GM12864 (cell line): ENCODE measurements around the gene S100G.
"Not testable (repeated sequence)": the region's sequence is repeated elsewhere in the genome, so short reads cannot be mapped to it uniquely, and the experiment has no call there.

Experiments
- DNase-seq: peaks from one replicate; pipeline ENCODE4 v3.0.0-alpha.2; 2011; ENCODE audit warnings: low read depth
- H3K4me3 ChIP-seq: 2 replicates; pipeline ENCODE4 v1.5.1; 2011; ENCODE audit warnings: mild to moderate bottlenecking, low read depth, low read length, control low read depth
- TF ChIP-seq, protein P1 (sequence below): IDR thresholded peaks from 2 replicates; pipeline ENCODE4 v1.5.1; 2011; ENCODE audit warnings: low read depth, mild to moderate bottlenecking, moderate library complexity, low read length, control low read depth, inconsistent platforms; ENCODE audit errors: missing control alignments

The S100G gene, protein sequence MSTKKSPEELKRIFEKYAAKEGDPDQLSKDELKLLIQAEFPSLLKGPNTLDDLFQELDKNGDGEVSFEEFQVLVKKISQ

GRCh38 chrX:16649858-16650257 lies at the start of gene S100G:
S100G (plus strand) TSS chrX:16650158; CDS start chrX:16651007, 849 bp downstream.
- no peak within 1 kb of the TSS for H3K4me3 ChIP-seq
- TF ChIP-seq, protein P1, sequence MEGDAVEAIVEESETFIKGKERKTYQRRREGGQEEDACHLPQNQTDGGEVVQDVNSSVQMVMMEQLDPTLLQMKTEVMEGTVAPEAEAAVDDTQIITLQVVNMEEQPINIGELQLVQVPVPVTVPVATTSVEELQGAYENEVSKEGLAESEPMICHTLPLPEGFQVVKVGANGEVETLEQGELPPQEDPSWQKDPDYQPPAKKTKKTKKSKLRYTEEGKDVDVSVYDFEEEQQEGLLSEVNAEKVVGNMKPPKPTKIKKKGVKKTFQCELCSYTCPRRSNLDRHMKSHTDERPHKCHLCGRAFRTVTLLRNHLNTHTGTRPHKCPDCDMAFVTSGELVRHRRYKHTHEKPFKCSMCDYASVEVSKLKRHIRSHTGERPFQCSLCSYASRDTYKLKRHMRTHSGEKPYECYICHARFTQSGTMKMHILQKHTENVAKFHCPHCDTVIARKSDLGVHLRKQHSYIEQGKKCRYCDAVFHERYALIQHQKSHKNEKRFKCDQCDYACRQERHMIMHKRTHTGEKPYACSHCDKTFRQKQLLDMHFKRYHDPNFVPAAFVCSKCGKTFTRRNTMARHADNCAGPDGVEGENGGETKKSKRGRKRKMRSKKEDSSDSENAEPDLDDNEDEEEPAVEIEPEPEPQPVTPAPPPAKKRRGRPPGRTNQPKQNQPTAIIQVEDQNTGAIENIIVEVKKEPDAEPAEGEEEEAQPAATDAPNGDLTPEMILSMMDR: no peak
- no peak for DNase-seq

DNA sequence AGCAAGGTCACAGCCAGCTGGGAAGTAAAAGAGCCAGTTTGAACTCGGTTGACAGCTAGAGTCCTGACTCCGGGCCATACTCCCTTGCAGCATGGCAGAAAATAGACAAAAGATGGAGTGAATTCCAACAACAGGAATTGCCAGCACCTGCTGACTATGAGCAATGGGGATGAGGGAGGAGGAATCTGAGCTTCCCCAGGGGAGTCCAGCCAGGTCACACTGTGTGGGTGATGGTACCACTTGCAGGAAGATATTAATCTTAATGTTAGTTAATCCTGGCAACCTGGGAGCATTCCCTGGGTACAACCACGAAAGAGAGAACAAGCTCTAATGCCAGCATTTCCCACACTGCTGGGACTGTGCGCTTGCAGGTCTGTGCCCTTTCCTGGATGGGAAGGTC lies 48.1 kb upstream of the S100G start:
- no peak for DNase-seq
- no peak overlapping the region for H3K4me3 ChIP-seq
- TF ChIP-seq, protein P1: no peak

GRCh38 chrX:16603235-16603634 lies 46.7 kb upstream of the S100G start:
- H3K4me3 ChIP-seq, DNase-seq: not testable (repeated sequence)

DNA sequence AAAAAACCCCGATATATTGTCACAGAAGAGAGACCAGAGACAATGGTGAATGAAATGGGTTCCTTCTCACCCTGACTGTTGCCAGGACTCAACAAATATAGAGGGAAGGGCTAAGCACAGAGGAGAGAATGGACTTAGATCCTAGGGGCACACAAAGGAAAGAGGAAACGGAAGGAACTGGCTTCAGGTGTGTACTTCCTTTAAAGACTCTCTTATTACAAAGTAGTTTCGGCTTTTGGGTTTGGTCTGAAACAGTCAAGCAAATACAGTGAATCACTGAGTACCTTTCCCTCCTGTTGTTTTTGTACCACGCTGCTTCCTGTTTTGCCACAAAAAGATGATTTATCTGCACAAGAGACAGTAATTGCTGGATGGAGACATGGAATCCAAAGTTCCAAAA lies 46.1 kb upstream of the S100G start:
- TF ChIP-seq, protein P1: no peak
- DNase-seq: no peak
- H3K4me3 ChIP-seq: no peak overlapping the region

GRCh38 chrX:16604337-16604736 lies 45.6 kb upstream of the S100G start:
- no peak for DNase-seq
- H3K4me3 ChIP-seq: no peak overlapping the region
- TF ChIP-seq, protein P1: no peak

- DNase-seq: no peak
- TF ChIP-seq, protein P1: no peak
- H3K4me3 ChIP-seq: no peak overlapping the region
These were observed 43.7 kb upstream of the S100G start for GRCh38 chrX:16606142-16606720.

GRCh38 chrX:16610121-16610621 lies 39.8 kb upstream of the S100G start:
- TF ChIP-seq, protein P1: no peak
- no peak for DNase-seq
- H3K4me3 ChIP-seq: no peak overlapping the region

GRCh38 chrX:16610654-16611053 lies 39.3 kb upstream of the S100G start:
- not testable (repeated sequence) for DNase-seq, H3K4me3 ChIP-seq
